Hepatic stellate cell (primary cell): ENCODE data around the gene PTPRCAP.
"Not testable (repeated sequence)": the region's sequence is repeated elsewhere in the genome, so short reads cannot be mapped to it uniquely, and the experiment has no call there.

Experiments used
- DNase-seq: peaks from one replicate; pipeline ENCODE4 v3.0.0; 2011; ENCODE audit warnings: low spot score

Gene PTPRCAP, protein sequence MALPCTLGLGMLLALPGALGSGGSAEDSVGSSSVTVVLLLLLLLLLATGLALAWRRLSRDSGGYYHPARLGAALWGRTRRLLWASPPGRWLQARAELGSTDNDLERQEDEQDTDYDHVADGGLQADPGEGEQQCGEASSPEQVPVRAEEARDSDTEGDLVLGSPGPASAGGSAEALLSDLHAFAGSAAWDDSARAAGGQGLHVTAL

DNA sequence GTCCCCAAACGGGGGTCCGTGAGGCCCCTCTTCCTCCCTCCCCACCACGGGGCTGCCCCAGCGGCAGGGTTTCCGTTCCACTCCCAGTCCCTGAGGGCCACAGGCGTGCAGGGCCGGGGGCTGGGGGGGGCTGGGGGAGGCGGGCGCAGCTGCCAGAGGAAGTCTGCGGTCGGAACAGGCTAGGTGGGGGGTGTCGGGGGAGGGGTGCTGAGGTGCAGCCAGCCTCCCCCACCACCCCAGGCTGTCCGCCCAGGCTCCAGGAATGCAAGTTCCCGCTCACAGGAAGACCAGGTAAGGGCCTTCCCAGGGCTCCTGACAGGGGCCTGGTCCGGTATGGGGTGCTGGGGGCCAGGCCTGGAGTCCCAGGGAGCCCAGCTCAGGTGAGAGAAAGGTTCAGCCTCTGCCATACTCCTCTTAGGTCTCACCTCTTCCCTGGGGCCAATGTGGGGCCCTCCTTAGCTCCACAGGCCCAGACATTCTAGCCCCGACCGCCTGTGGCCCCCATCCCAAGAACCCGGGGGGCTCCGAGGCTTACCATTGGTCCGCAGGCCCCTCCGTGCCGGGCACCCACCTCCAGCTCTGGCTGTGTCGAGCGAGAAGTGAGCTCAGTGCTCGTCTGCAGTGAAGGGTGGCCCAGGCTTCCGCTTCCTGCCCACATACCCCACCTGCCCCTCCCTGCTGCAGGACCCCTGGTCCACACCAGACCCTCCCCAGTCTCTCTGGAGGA is at the start of gene PTPRCAP:
PTPRCAP (minus strand) TSS at position 601 of the 727 bp plus-strand sequence; CDS start at position 538, 63 bp downstream.
- no peak for DNase-seq

DNA sequence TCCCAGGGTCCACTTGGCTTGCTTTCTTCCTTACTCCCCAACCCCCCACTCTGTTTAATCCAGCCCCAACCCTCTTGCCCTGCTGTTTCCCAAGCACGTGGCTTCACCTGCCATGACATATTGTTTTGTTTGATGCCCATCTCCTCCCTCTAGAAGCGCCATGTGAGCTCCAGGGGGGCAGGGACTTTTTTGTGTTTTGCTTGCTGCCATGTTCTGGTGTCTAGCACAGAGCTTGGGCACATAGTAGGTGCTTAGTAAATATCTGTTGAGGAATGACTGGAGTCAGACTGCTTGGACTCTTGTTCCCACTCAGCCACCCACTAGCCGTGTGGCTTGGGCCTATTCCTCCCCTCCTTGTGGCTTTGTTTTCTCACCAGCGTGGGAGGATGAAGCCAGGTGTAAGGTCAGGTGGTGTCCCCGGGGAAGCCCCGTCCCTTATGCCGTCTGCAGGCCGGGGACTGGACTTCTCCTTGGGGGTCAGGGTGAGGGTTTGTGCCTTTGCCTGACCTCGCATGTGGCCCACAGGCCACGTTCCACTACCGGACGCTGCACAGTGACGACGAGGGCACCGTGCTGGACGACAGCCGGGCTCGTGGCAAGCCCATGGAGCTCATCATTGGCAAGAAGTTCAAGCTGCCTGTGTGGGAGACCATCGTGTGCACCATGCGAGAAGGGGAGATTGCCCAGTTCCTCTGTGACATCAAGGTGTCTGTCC is 49.2 kb upstream of the PTPRCAP start:
- DNase-seq = no peak

DNA sequence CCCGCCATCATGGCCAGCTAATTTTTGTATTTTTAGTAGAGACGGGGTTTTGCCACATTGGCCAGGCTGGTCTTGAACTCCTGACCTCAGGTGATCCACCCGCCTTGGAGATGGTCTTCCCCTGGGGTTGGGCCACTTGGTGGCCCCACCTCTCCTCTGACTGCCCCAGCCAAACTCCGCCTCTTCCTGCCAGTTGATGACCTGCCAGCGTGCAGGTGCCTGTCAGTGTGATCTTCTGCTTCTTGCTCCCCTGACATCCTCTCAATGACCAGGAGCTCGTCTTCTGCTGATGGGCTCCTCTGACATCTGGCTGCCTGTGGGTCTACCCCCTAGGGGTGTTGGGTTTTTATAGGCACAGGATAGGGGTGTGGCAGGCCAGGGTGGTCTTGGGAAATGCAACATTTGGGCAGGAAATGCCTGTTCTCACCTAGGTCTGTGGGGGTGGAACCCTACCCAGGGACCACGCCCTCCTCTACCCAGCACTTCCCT is 48.4 kb upstream of the PTPRCAP start:
- not testable (repeated sequence) for DNase-seq

DNA sequence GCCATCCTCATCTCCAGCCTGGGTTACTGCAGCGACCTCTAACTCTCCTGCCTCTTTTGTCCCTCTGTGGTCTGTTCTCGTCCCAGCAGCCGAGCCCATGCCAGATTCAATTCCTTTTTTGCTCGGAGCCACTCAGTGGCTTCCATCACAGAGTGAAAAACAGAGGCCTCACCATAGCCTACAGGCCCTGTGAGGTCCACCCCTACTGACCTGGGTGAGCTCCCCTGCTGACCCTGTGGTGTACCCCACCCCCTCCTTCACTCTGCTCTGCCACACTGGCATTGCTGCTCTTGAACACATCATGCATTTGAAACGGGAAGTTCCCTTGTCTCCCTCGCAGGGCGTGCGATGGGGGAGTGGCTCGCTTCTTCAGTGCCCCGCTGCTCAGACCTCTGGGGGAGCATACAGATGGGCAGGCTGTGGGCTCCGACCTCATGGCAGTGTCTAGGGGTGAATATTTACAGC is 47.4 kb upstream of the PTPRCAP start:
- DNase-seq = no peak

DNA sequence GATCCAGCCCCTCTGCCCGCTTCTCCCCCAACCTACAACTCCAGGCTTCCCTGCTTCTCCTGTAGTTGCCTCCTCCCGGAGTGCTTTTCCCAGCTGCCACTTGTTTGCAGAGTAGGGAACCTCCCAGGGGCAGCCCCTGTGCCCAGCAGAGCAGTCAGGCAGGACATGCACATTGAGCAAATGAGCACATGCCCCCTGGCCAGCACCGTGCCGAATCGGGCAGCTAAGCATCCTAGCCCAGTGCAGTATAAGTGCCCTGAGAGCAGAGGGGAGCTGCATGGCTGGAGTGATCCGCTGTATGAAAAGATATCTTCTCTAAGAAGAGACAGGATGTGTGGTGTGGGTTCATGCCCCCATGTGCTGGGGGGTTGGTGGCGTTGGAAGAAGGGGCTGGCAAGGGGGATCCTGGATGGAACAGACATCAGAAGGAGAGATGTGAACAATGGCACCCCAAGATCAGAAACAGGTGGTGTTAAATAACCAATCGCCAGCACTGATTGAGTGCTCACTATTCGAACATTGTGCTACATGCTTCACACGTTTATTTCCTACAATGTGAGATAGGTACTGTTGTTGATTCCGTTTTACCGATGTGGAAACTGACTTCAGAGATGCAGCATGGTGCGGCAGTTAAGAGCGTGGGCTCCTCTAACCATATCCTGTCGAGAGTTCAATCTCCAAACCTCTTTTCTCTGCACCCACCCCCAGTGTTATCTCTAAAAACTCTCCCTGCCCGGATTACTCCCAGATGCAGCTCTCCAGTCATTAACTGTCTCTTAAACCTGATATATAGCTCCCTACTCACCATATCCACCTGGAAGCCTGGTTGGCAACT is 46.6 kb upstream of the PTPRCAP start:
- no peak for DNase-seq

DNA sequence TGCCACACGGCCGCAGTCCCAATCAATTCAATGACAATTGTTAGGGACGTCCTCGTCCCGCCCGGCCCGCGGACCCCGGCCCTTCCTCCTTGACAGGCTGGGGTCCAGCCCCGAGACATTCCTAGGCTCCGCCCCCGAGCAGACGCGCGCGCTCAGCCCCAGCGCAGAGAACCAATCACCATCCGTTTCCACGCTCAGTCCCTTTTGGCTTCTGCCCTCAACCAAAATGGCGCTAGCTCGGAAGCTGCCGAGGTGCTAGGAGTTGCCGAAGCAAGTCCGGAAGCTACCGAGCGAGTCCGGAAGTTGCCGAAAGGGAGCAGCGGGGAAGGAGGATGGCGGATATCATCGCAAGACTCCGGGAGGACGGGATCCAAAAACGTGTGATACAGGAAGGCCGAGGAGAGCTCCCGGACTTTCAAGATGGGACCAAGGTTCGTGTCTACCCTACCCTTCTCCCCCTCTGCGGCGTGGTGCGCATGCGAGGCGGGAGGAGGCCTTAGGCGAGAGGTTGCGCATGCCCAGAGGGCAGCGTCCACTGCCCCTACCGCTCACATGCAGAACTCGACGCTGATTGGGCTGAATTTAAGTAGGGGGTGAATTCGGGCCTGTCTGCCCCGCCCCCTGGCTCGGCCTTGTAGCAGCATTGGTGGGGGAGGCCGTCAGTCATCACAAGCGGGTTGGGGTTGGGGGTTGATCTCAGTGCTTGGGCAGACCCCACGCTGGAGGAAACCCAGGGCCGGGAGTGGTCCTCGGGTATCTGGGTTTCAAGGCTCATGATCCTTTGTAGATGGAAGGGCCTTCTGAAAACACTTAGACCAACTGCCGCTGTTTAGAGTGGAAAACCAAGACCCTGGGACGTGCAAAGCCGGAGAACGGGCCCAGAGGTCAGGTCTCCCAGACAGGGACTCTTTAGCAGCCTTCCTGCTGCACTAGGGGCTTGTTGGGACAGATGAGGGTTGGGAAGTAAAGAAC is 45.6 kb upstream of the PTPRCAP start, which contains the start of gene AIP:
AIP (plus strand) TSS at position 200 of the 972 bp plus-strand sequence; CDS start at position 333, 133 bp downstream.
- peak; percentile 100 for DNase-seq

DNA sequence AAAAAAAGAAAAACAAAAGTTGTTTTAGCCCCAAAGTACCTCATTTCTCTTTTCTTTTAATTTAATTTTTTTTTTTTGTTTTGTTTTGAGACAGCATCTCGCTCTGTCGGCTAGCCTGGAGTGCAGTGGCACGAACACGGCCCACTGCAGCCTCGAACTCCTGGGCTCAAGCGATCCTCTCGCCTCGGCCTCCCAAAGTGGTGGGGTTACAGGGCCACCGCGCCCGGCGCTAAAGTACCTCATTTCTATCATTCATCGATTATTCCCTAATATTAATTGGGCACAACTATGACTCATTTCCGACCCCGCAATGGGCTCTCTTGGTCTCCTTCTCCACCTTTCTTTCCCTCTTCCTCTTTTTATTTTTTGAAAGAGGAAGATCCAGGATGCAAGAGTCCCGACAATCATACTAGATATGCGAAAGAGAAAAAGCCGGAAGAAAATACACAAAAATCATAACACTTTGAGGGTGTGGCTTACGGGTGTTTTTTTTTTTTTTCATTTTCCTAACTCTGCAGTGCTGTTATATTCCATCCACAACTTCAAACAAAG is 44.9 kb upstream of the PTPRCAP start:
- DNase-seq = no peak

DNA sequence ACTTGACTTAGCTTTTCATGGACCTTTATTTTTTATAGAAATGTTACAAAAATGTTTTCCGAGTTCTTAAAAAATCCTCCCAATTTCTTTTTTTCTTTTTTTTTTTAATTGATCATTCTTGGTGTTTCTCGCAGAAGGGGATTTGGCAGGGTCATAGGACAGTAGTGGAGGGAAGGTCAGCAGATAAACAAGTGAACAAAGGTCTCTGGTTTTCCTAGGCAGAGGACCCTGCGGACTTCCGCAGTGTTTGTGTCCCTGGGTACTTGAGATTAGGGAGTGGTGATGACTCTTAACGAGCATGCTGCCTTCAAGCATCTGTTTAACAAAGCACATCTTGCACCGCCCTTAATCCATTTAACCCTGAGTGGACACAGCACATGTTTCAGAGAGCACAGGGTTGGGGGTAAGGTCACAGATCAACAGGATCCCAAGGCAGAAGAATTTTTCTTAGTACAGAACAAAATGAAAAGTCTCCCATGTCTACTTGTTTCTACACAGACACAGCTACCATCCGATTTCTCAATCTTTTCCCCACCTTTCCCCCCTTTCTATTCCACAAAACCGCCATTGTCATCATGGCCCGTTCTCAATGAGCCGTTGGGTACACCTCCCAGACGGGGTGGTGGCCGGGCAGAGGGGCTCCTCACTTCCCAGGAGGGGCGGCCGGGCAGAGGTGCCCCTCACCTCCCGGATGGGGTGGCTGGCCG is 40.0 kb upstream of the PTPRCAP start:
- DNase-seq = not testable (repeated sequence)

DNA sequence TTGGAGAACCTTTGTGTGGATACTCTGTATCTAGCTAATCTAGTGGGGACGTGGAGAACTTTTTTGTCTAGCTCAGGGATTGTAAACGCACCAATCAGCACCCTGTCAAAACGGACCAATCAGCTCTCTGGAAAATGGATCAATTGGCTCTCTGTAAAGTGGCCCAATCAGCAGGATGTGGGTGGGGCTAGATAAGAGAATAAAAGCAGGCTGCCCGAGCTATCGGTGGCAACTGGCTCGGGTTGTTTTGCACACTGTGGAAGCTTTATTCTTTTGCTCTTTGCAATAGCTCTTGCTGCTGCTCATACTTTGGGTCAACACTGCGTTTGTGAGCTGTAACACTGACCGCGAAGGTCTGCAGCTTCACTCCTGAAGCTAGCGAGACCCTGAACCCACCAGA is 39.2 kb upstream of the PTPRCAP start:
- DNase-seq = not testable (repeated sequence)

DNA sequence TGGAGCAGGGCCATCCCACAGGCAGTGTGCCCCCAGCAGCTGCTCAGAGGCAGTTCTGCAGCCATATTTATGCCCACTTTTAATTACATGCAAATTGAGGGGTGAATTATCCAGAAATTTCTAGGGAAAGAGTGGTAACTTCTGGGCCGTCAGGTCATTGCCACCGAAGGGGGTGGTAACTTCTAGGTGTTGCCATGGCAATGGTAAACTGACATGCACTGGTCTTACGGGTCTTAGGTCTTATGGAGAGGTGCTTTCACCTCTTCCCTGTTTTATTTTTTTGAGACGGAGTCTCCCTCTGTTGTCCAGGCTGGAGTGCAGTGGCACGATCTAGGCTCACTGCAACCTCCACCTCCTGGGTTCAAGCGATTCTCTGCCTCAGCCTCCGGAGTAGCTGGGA is 35.4 kb upstream of the PTPRCAP start:
- DNase-seq = no peak

DNA sequence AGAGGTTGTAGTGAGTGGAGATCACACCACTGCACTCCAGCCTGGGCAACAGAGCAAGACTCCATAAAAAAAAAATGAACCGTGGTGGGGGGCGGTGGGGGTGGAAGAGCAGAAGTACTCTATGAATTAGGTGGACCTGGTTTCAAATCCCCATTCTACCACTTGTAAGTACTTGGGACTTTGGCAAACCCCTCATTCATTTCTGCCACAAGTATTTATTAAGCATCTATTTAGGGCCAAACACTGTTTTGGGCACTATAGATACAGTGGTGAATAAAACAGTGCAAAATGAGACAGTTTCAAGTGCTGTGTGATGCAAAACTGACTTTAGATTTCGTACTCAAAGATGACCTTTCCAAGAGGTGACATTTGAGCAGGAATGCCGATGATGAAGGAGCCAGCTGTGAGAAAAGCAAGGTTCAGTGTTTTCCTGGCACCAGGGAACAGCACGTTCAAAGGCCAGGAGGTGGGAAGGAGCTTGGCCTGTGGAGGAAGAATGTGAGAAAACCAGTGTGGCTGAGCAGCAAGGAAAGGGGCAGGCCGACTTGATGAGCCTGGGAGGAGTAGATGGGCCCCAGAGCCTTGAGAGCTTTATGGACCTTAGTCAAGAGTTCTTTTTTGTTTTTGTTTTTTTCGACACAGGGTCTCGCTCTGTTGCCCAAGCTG is 33.0 kb upstream of the PTPRCAP start:
- no peak for DNase-seq

DNA sequence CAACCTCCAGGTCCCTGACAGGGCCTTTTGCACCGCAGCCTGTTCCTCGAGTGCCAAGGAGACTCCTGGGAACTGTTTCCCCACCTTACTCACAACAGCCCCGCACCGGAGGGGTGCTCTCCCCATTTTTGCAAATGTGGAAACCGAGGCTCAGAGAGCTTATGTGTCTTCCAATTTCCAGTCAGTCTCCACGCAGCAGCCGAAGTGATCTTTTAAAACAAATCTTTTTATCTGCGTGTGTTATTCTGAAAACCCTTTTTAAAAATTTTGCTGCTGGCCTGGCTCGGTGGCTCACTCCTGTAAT is 32.0 kb upstream of the PTPRCAP start:
- no peak for DNase-seq

DNA sequence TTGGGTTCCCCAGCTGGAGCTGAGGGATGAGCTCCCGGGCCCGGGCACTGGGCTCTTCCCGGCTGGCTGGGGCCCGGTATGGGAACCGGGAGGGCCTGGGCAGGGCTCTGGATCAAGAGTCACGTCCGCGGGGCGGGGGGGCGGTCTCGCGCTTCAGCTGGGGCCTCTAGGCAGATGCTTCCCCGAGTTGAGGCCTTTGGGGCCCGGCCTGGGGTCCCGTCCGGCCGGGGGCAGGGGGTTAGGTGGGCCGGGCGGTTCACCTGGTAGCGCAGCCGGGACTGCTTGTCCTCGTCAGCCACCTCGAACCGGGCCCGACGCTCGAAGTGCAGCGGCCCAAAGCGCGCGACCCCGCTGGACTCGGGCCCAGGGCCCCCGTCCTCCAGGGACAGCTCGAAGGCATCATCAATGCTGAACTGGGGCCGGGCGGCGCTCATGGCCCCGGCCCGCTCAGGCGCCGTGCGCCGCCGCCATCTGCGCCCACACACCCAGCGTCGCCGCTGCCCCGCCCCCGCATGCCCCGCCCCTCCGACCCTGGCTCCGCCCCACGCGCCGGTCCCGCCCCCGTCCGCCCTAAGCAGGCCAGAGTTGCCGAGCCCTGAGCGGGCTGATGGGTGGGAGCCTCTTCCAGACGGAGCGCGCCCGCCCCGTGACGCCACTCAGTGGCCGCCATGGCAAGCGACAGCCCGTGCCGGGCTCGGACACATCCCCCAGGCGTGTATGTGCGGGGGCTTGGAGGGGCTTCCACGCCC is 31.5 kb upstream of the PTPRCAP start, which contains the start of gene TMEM134:
TMEM134 (minus strand) TSS at position 493 of the 749 bp plus-strand sequence; CDS start at position 434, 59 bp downstream.
- DNase-seq = peak; percentile 94

DNA sequence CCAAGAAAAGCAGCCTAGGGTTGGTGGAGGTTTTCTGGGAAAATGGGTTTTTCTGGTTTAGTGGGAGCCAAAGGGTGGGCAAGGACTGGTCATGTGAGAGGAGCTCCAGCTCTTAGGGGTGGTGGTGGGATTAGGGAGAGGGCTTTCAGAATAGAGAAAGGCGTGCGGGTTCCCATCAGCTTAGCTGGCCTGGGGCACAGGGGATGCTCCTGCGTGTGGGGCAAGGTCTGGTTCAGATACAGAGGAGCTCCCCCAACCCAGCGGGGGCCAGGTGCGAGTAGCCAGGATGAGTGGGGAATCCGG is 30.9 kb upstream of the PTPRCAP start:
- no peak for DNase-seq

DNA sequence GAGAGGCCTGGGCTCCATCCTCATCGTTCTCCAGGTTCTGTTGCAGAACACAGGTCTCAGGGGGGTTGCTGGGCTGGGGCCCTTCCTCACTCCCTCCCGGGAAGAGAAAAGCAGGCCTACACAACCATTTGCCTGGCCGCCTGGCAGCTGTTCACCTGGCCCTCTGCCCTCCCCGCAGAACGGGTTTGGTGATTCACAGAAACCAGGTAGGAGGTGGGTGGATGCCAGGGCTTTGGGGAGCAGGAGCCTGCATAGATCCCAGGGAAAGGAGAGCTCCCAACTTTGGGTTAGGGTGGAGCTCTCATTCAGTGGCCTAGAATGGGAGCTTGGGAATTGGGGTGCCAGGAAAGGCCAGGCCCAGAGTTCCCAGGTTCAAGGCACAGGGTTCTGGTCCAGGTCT is 30.6 kb upstream of the PTPRCAP start:
- no peak for DNase-seq

DNA sequence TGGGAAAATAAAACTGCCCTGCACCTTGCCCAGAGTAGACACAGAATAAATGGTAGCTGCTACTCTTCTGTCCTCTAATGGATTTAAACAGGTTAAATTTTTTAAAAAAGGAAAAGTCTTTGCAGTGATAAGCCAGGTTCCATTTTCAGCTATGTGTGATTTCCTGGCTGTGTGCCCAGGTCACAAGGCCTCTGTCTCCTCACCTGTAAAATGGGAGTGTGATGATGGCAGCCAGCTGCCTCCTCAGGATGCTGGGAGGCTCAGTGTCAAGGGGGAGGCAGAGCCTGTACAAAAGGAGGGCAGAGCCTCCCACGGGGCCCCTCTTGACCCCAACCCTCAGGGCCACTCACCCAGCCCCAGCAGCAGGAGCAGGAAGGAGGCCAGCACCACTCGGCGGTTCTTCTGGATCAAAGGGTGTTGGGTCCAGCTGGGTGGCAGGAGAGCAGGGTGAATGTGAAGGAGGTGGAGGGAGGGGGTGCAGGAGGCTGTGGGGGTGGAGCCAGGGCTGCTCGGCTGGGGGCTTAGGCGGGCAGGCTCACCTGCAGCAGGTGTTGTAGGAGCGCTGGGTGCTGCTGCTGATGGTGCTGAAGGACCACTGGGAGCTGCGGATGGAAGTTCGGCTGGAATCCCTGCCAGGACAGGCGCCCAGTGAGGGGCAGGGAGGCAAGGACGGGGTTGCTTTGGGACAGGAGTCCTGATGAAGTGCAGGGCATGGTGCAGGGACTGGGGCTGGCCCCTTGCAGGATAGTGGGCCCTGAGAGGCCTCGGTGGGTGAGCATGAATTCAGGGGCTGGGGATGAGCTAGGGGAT is 29.7 kb upstream of the PTPRCAP start:
- no peak for DNase-seq

DNA sequence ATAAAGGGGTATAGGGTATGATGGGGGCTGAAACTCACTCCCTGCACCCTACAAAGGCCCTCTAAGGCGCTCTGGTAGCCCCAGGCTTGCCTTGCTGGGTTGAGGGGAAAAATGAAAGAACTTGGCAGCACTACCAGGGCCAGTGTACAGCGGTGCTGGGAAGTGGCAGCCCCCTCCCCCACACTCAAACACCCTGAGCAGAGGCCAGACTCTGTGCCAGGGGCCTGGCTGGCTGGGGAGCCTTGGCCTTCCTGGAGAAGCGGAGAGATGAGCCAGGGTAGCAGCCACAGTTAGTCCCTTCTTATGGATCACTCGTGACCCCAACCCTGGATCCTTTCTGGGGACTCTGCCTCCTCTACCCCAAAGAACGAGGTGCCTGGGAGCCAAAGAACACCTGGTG is 28.9 kb upstream of the PTPRCAP start:
- DNase-seq = no peak

DNA sequence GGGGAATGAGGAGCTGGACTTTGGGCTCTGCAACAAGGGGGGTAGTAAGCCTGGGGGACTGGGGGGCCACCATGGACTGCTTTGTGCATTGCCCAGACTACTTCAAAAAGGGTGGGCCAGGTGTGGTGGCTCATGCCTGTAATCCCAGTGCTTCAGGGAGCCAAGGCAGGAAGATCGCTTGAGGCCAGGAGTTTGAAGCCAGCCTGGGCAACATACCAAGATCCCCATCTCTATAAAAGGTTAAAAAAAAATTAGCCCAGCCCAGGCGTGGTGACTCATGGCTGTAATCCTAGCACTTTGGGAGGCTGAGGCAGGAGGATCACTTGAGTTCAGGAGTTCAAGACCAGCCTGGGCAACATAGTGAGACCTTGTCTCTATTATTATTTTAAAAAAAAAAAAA is 28.0 kb upstream of the PTPRCAP start:
- not testable (repeated sequence) for DNase-seq
